HG02884 (cell line): ENCODE data around the gene IRF1.

ENCODE experiments used
- ATAC-seq: cut with Tn5 transposase; IDR thresholded peaks from one replicate; pipeline ENCODE4 v1.9.1; 2021; ENCODE audit warnings: mild to moderate bottlenecking, moderate library complexity; ENCODE audit not compliant: unreplicated experiment

The IRF1 gene

DNA sequence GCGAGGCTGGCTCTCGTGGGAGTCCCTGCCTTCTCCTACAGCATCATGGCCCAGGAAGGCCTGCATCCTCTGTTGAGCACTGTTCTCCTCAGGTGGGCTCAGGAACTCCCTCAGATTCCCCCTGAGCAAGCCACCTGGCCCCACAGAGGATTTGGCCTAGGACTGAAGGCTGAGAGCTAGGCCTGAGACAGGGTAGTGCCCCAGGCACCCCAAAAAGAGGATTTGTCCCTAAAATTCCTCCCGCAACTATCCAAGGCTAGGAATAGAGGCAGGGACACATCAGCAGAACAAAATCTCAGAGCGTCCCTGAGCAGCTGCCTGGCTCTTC, 11.0 kb upstream of the IRF1 start:
- no peak for ATAC-seq

DNA sequence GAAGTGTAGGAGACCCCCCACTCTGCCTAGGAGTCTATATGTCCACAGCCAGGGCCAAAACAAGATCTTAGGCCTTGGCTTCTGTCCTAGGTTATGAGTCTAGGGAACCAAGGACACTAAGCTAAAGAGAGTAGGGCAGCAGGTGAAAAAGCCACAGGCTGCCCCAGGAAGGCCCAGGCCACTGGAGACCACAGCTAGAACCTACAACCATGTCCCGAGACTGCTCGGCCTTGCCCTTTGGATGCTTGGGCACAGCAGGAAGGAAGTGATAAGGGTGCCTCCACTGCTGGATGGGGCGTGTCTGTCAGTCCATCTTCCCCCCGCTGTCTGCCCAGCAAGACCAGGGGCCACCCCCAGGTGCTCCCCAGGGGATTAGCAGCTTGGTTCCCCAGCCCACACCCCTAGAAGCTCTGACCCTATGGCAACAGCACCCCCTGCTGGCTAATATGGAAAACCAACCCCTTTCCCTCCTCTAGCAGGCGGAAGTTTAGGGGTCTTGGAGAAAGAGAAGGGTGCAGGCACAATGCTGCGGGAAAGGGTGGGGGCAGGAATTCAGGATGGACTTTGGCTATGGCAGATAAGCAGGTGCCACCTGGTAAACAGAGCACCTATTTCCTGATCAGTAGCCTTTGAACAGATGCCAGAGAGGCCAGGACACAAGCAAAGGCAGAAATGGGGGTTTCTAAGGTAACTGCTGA, 10.5 kb upstream of the IRF1 start:
- peak; percentile 44 for ATAC-seq

DNA sequence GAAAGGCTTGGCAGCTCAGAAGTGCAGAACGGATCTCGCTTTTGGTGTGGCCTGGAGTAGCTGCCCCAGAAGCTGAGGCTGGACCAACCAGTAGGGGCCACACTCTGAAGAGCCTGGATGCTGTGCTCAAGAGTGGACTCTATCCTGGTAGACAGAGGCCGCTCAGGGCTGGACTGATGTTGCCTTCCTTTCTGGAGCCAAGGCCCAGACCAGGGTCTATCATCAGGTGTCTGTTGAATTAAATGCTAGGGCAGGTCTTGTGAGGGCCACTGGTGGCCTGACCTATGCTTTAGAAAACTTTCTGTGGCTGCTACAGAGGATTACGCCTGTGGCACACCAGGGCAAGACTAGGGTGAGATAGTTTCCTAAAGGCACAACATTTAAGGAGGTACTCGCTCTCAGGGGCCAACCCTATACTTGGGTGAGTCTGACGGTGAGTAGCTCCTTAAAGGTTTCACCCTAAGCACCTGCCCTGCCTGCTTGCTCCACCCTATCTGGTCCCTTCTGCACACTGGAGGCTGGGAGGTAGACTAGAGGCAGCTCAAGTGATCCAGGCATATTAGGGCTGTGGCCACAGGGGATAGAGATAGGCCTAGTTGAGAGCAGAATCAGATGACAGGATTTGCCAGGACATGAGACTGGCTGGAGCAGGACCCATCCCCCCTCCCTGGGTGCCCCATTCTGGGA, 9.8 kb upstream of the IRF1 start:
- ATAC-seq = no peak

DNA sequence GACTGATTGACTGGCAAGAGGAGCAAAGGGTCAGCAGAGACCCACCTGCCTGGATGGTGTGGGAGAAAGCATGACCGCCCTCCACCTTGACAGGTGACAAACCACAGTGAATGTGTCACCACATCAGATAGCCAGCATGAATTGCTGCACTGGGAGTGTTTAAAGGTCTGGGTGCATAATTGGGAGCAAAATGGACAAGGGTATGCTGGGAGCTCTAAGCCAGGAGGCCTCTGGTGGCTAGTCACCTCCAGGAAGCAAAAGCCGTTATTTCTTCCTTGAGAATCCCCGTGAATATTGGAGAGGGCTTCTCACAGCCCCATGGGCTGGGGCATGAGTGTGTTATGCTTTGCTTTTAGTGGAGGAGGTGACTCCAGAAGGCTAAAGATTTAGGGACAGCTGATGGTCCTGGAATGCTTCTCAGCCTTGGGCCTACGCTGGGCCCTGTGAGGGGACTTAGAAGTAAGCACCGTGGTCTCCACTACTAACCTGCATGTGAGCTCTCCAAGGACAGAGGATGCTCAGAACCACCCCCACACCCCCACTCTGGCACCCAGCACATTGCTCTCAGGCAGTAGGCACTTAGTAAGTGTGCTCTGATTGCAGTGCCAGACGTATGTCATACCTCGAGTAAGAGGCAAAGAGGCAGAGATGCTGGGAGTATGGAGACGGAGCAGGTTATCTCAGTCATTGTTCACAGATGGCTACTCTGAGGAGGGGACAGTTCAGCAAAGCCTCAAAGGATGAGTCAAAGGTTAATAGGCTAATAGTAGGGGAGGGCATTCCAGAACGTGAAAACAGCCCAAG, 9.1 kb upstream of the IRF1 start:
- no peak for ATAC-seq

DNA sequence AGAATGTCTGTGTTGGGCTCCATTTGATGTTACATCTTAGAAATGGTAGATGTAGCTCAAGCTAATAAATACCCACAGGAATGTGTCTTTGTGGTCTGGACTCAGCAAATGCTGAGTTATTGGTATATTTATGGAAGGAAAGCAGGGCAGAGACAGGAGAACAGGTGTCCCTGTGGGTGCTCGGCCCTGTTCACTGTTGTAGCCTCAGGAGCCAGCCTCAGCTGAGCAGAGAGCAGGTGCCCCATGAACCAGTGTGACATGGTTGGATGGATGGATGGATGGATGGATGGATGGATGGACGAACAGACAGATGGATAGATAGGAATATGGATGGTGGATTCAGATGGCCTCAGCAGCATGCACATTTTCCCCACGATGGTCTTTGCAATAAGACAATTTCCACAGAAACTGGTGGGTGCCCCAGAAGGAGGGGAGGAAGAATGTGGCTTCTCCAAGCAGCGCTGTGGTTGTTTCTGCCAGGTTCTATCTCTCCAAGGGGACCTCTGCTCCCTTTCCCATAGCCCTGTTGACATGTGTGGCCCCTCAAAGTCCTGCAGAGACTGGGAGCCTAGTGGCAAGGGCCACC, 8.2 kb upstream of the IRF1 start:
- ATAC-seq = no peak

DNA sequence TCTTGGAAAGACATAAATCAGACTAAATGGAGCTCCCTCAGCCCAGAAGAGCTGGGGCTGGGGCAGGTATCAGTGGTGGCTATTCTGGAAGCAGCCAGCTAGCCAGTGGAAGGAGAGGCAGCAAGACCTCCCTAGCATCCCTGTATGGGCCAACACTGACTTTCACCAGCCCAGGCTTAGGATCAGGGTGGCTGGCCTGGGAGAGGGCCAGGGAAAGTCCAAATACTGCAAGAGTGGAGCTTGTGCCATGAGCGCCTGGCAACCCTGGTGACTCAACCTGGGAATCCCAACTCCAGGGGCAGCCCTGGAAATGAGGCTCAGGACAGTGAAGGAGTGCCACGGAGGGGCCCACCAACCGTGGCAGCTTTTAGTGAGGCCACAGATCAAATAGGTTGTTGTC, 7.6 kb upstream of the IRF1 start:
- ATAC-seq = no peak

DNA sequence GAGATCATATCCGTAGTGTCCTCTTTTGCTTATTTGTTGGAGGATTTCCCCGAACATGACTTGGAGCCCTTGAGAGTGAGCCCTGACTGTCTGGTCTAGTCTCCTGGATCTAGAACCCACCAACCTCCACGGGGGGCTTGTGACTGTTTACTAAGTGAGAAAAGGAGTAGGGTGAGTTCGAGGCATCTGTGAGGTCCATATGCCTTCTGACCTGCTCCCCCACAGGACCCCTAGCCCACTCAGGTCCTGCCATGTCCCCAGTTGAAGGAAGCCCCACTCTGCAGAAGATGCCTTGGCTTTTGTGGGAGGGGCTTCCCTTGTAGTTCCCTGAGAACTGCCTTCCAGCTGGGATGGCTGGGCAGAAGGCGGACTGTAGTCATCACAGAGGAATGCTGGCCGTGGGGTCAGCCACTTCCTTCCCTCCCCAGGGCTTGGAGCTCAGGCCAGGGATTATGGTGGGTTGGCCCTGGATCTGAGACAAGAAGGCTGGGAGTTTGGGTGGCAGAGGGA, 7.0 kb upstream of the IRF1 start:
- ATAC-seq = no peak

DNA sequence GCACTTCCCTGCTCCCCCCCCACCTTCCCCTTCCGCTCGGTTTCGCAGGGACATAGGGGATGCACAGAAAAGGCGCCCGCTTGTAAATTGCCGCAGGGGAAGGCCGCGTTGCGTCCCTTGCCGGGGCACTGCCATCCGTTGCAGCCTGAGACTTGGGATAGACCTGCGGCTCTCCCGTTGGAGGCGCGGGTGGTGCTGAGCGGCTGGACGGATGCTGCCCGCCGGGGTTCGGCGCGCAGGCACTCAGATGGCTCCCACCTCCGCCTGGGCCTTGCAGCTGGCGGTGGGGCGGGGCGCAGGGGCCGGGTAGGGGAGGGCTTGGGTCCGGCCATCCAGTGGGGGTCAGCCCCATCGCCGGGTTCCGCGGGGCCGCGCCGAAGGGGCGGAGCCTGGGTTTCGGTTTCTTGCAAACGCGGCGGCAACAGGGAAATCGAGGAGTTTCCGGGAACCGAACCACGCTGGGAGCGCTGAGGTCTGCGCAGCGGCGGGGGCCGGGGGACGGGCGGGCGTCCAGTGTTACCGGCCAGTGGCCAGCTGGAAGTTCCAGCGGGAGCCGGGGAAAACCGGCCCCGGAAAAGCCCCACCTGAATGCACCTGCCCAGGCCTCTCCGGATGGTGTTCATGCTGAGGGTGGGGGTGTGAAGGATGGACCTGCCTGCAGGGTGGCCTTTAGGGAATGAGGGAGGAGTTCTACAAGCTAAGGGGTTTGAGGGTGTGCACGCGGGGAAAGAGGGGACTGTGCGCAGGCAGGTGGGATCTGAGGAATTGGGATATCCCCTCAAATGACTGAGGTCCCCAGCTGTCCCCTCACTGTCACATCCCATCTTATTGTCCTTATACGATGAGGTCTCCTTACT, 6.3 kb upstream of the IRF1 start:
- peak; percentile 37 for ATAC-seq

DNA sequence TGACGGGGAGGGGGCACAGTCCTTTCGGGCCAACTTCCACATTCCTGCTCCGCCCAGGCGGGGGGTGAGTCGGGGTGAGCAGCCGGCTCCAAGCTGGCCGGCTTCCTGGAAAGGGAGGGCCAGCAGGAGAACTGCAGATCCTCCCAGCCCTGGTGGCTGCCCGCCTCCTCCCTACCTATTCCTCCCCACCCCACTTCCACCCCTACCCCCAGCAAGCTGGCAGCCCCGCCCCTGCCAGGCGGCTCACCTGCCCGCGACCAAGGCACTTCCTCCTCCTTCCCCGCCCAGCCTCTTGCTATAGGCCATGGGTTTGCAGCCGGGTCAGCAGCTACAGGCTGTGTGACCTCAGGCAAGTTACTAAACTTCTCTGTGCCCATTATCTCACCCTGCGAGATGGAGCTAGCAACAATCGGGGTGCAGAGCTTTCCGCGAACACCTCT, 5.6 kb upstream of the IRF1 start:
- peak; percentile 29 for ATAC-seq

DNA sequence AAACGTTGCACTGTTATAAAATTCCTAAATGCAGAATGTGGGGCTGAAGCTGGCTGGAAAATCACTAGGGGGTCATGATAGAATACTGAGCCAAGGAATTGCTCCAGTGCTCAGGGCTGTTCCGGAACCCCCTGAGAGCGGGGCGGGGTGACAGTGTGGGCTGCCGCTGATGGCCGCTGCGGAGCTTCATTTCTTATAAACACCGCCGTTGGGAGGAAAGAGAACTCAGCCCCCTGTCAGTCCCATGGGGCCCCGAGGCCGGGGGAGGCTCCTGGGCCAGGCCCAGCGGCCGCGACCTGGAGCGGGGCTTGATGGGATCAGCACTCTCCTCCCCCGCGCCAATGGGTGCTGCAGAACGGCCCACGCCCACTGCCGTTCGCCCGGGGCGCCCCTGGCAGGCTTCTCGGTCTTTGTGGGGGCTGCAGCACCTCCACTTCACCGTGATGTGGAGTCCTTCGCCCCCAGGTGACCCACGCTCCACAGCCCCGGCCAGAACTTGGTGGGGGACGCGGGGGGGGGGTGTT, 5.2 kb upstream of the IRF1 start:
- no peak for ATAC-seq

DNA sequence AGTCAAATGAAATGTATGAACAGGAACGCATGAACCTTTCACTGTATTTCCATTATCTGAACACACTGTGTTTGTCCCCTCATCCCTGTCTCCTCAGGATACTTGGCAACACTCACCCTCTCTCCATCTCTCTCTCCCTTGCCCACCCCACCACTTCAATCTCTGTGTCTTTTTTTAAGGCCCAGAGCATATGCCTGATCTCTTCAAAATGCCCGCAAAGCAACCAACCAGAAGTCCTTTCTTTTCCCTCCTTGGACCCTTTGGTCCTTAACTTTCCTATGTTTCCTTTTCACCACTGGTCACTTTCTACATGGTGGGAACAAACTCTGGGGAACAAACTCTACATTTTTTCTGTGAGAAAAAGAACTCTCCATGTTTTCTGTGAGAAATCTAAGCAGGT, 3.2 kb upstream of the IRF1 start:
- ATAC-seq = no peak

DNA sequence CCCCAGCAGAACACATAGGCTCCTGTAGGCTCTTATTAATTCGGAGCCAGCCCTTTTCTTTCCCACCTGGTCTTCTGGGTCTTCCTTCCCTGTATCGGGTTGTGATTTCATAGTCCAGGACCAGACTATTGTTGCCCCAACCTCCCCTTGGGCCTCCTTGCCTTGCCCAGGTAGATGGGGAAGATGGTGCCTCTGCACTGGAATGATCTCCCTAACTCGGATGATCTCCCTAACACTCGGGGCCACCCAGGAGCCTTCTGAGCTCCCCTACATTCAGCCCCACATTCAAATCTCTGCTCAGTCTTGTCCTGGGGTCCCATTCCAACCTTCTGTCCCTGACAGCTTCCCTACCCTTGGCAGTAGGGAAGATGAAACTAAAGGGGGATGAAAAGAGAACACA, 2.7 kb upstream of the IRF1 start:
- no peak for ATAC-seq

DNA sequence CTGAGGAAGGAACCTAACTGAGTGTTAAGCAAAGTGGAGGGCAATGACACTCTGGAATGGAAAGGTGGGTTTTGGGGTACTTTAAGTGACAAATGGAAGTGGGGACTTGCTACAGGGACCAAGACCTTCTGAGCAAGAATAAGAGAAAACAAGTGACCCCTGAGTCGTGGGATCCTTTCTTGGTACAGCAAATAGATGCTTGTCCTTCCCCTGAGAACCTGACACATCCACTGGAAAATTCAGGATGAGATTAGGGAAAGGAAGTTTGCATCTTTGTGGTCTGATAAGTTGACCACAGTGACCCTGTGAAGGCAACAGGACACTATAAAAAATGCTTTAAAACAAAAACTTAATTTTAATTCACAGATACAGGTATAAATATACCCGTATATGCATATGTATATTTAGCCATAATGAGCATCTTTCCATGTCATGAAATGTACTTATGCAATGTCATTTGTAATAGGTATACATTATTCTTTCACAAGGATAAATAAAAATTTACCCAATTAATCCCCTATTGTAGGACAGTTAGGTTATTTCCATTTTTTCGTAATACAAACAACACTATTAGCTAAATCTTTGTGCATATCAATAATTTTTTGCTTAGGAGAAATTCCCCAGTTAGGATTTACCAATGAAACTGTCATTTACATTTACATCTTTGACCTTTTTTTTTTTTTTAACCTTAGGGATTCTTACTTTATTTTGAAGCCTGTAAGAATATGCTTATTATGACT, 2.0 kb upstream of the IRF1 start:
- ATAC-seq = no peak

DNA sequence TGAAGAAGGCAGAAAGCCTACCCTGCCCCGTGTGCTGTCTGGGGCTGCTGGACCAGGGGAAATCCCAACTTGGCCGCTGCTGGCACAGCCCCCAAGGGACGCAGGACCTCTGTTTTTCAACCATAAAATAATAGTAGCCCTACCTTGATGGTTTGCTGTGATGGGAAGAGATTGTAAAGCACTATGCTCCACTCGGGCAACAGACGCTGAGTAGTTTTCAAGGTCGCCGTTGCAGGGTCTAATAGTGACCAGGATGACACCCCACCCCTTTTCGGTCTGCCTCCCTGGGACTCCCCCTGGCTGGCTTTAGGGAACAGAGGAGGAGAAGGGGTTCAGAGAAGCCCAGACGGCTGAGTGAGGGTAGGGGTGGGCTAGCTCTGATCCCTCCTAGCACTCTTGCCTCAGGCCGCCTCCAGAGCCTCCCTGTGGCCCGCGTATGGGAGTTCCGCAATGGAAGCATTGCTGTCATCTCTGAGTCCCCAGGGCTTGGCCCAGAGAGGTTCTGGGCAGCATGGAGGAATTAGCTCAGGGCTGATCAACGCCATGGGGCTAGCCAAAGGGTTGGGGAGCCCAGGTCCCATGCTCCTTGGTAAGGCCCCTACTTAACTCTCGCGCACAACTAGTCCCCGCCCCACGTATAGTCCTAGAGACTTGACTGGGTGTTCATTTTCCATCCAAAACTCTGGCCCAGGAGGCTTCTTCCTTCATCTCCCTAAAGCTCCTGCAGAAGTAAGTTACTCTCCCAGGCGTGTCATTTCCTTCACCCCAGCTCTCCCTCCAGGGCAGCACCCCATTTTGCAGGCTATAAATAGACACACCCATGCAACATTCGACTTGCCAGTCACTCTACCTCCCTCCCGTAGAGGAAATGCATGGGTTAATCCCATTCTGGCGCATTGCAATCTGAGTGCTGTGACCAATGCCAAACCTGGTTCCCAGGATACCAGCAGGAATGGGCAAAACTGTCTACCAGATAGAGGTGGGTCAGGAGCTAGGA, 1.1 kb upstream of the IRF1 start:
- ATAC-seq = peak; percentile 7

DNA sequence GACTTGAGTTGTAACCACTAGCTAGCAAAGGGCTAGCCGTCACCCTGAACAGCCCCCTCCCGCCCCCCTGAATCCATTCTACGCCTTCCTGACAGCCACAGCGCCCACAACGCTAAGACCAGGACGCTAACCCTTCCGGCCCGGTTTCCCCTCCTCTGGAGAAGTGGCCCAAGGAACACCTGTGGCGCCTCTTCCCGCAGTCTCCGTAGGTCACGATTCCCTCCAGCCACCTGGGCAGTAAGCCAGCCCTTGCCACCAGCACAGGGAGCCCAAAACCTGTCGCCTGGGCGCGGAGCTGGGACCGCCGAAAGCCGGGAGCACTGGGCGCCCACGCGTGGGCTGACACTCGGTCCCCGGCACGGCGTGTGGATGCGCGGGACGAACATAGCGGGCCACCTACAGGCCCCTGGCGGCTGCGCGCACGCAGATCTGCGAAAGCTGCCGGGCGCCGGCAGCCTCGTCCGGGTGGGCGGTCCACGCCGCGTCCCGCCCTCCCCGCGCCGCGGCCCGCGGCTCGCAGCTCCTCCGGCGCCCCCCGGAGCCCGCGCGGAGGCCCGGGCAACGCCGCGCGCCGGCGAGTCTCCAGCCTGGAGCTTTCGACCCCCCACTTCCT, 596 bp downstream of the IRF1 start:
- ATAC-seq = peak; percentile 20

DNA sequence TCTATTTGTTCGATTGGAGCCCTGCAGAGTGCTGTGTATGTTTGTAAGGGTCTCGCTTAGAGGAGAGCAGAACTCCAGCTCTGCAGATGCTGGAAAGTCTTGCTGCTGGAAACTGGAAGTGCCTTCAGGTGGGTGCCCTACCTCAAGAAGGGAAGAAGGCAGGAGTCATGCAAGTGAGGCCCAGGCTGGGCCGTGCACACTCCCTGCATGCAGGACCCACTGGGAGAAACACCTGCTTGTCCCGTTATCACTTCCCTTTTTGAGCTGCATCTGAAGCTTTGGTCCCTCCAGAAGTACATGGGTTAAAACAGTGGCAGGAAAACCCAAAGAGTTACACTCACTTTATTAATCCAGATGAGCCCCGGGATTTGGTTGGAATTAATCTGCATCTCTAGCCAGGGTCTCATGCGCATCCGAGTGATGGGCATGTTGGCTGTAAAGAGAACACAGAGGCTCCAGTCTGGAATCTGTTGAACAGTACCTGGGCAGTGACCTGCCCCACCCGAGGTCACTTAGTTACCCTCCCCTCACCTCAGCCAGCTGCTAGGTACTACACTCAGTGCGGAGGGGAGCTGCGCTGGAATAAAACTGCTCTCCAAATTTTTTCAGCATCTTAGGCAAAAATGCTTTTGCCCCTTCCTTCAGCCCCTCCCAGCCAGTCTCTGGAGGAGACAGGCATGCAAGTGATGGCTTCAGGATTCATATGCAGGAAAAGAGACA, 1.4 kb downstream of the IRF1 start:
- ATAC-seq = no peak

DNA sequence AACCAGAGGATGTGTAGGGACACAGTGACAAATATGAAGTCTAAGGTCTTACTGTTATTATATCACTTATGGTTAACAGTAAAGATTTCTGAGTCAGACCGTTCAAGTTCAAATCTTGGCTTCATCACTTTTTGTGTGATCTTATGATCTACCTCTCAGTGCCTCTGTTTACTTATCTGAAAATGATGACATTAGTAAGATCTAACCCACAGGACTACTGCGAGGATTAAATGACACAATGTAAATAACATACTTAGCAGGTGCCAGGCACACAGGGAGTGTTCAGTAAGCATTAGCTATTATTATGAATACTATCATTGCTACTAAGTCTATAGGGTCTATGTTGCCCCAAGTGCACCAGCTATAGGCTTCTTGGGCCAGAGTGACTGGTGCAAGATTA, 2.0 kb downstream of the IRF1 start:
- no peak for ATAC-seq
